H1 (cell line): Measurements from ENCODE around the gene SWT1. TPM values are rescaled to one million over a fixed set of nuclear protein-coding genes. Genes with fewer than 3 reads are reported as not detected.

Experiments
- CTCF ChIA-PET: fragments of 300-600 bp; sonication (Branson Sonifier 250); formaldehyde crosslinking; loops from one replicate; lab custom pipeline; 2021; ENCODE audit not compliant: partially characterized antibody; lab: Charles Lee
- POLR2A ChIA-PET: fragments of 300-600 bp; sonication (Branson Sonifier 250); formaldehyde crosslinking; loops from one replicate; lab custom pipeline; 2021; ENCODE audit warnings: inconsistent platforms; ENCODE audit not compliant: partially characterized antibody; lab: Charles Lee
- DNase-seq, 2 experiments: peaks; one replicate each; pipeline versions ENCODE4 v3.0.0 to v3.0.0-alpha.2; 2010 to 2022; ENCODE audit warnings: low spot score in 2 of 2, low read depth in 1 of 2, mixed read lengths in 1 of 2
- FAIRE-seq: peaks from 2 replicates; lab custom pipeline; 2011; peaks lifted over from hg19 to GRCh38; lab: Jason Lieb, UNC
- H2AFZ ChIP-seq: 2 replicates; pipeline ENCODE4 v1.8.1; 2012; ENCODE audit warnings: low read length, inconsistent platforms
- H2AK5ac ChIP-seq: 2 replicates; pipeline ENCODE4 v1.6.1; 2013; ENCODE audit warnings: low read depth, low read length
- H2BK120ac ChIP-seq: replicated peaks from 2 replicates; pipeline ENCODE3; 2013; ENCODE audit warnings: low read depth, low read length, inconsistent platforms
- H2BK12ac ChIP-seq: 2 replicates; pipeline ENCODE4 v1.6.1; 2013; ENCODE audit warnings: low read depth, low read length
- H2BK15ac ChIP-seq: 2 replicates; pipeline ENCODE4 v1.6.1; 2013; ENCODE audit warnings: low read length
- H2BK20ac ChIP-seq: 2 replicates; pipeline ENCODE4 v1.6.1; 2013; ENCODE audit warnings: low read length
- H2BK5ac ChIP-seq: 2 replicates; pipeline ENCODE4 v1.6.1; 2013; ENCODE audit warnings: low read depth, low read length
- H3K14ac ChIP-seq: 2 replicates; pipeline ENCODE4 v1.6.1; 2013; ENCODE audit warnings: inconsistent platforms; ENCODE audit not compliant: insufficient read length
- H3K18ac ChIP-seq: 2 replicates; pipeline ENCODE4 v1.6.1; 2013; ENCODE audit warnings: low read length; ENCODE audit errors: extremely low read depth
- H3K23ac ChIP-seq: 2 replicates; pipeline ENCODE4 v1.6.1; 2013; ENCODE audit warnings: inconsistent platforms; ENCODE audit not compliant: insufficient read length
- H3K23me2 ChIP-seq: 2 replicates; pipeline ENCODE4 v1.6.1; 2013; ENCODE audit warnings: low read depth, low read length
- H3K27ac ChIP-seq: 2 replicates; pipeline ENCODE4 v1.6.1; 2011; ENCODE audit warnings: low read depth, low read length, inconsistent platforms
- H3K27me3 ChIP-seq, 4 experiments: replicated peaks in 1 of 4; 1 replicate in 1 of 4; 2 replicates in 3 of 4; pipeline versions ENCODE4 v1.6.1 to v1.8.1; 2011 to 2013; ENCODE audit warnings: low read length in 3 of 4, mild to moderate bottlenecking in 3 of 4, inconsistent platforms in 2 of 4, mixed read lengths in 2 of 4, moderate library complexity in 1 of 4; ENCODE audit not compliant: control insufficient read depth in 3 of 4, insufficient read depth in 3 of 4; ENCODE audit errors: extremely low read depth in 1 of 4
- H3K36me3 ChIP-seq, 4 experiments: 2 replicates each; pipeline versions ENCODE4 v1.6.1 to v1.8.1; 2011 to 2013; ENCODE audit warnings: mild to moderate bottlenecking in 4 of 4, low read length in 3 of 4, moderate library complexity in 2 of 4, control low read depth in 1 of 4, inconsistent platforms in 1 of 4; ENCODE audit not compliant: insufficient read depth in 4 of 4, control insufficient read depth in 2 of 4
- H3K4ac ChIP-seq: replicated peaks from 2 replicates; pipeline ENCODE3; 2013; ENCODE audit warnings: low read length, low read depth, mixed read lengths, inconsistent platforms; ENCODE audit not compliant: insufficient read length
- H3K4me1 ChIP-seq, 4 experiments: replicated peaks in 1 of 4; 1 replicate in 1 of 4; 2 replicates in 3 of 4; pipeline versions ENCODE4 v1.6.1 to v1.8.1; 2011 to 2013; ENCODE audit warnings: low read length in 3 of 4, inconsistent platforms in 2 of 4, mixed read lengths in 1 of 4; ENCODE audit not compliant: insufficient read depth in 4 of 4, control insufficient read depth in 3 of 4
- H3K4me2 ChIP-seq, 2 experiments: 2 replicates each; pipeline versions ENCODE4 v1.6.1 to v1.8.1; 2011 to 2013; ENCODE audit warnings: low read depth in 2 of 2, low read length in 2 of 2, control low read depth in 1 of 2, inconsistent platforms in 1 of 2, mild to moderate bottlenecking in 1 of 2; ENCODE audit not compliant: insufficient read depth in 1 of 2
- H3K4me3 ChIP-seq, 4 experiments: fragments of 200-600, 300-600 bp in 1 of 4; sonication (generic), shearing (Covaris generic), sonication (Bioruptor Twin) in 1 of 4; 2 replicates each; pipeline versions ENCODE4 v1.5.1 to v1.8.1; 2011 to 2016; ENCODE audit warnings: low read length in 4 of 4, low read depth in 3 of 4, control low read depth in 2 of 4, inconsistent platforms in 2 of 4, mild to moderate bottlenecking in 2 of 4, mixed read lengths in 1 of 4, moderate library complexity in 1 of 4; ENCODE audit not compliant: insufficient read depth in 2 of 4; ENCODE audit errors: extremely low read depth in 1 of 4
- H3K56ac ChIP-seq: replicated peaks from 2 replicates; pipeline ENCODE3; 2013; ENCODE audit warnings: low read depth, mild to moderate bottlenecking, mixed read lengths, low read length, inconsistent platforms; ENCODE audit not compliant: insufficient read length
- H3K79me1 ChIP-seq: 2 replicates; pipeline ENCODE4 v1.6.1; 2013; ENCODE audit warnings: low read depth, low read length, control low read depth
- H3K79me2 ChIP-seq, 2 experiments: 2 replicates each; pipeline versions ENCODE4 v1.6.1 to v1.8.1; 2012 to 2013; ENCODE audit warnings: low read length in 2 of 2, mild to moderate bottlenecking in 2 of 2, inconsistent platforms in 1 of 2; ENCODE audit not compliant: insufficient read depth in 2 of 2, control insufficient read depth in 1 of 2
- H3K9ac ChIP-seq, 4 experiments: replicated peaks in 1 of 4; 1 replicate in 1 of 4; 2 replicates in 3 of 4; pipeline versions ENCODE4 v1.6.1 to v1.8.1; 2011 to 2013; ENCODE audit warnings: low read depth in 3 of 4, low read length in 3 of 4, control low read depth in 2 of 4, mild to moderate bottlenecking in 2 of 4, moderate library complexity in 2 of 4, inconsistent platforms in 1 of 4; ENCODE audit errors: extremely low read depth in 1 of 4
- H3K9me3 ChIP-seq, 2 experiments: 2 replicates each; pipeline versions ENCODE4 v1.6.1 to v1.8.1; 2012 to 2013; ENCODE audit warnings: mild to moderate bottlenecking in 2 of 2, moderate library complexity in 2 of 2, control low read depth in 1 of 2, inconsistent platforms in 1 of 2, low read depth in 1 of 2, low read length in 1 of 2, mixed read lengths in 1 of 2; ENCODE audit not compliant: insufficient read depth in 2 of 2
- H4K20me1 ChIP-seq, 2 experiments: replicated peaks in 1 of 2; 2 replicates each; pipeline versions ENCODE3 to v1.8.1; 2011 to 2013; ENCODE audit warnings: inconsistent platforms in 2 of 2, low read length in 2 of 2, mild to moderate bottlenecking in 1 of 2; ENCODE audit not compliant: insufficient read depth in 2 of 2, control insufficient read depth in 1 of 2
- H4K5ac ChIP-seq: 2 replicates; pipeline ENCODE4 v1.6.1; 2013; ENCODE audit warnings: low read length, low read depth, mixed read lengths, inconsistent platforms; ENCODE audit not compliant: insufficient read length
- H4K8ac ChIP-seq: 2 replicates; pipeline ENCODE4 v1.8.0; 2013; ENCODE audit warnings: mild to moderate bottlenecking, moderate library complexity, low read length, inconsistent platforms; ENCODE audit not compliant: insufficient read depth; ENCODE audit errors: extremely low read depth
- H4K91ac ChIP-seq: replicated peaks from 2 replicates; pipeline ENCODE3; 2013; ENCODE audit warnings: low read length, mixed read lengths, inconsistent platforms; ENCODE audit not compliant: insufficient read length
- ASH2L ChIP-seq: fragments of 200-600, 300-600 bp; sonication (generic); IDR thresholded peaks from one replicate; pipeline ENCODE4 v1.7.1; 2017; ENCODE audit warnings: low read length
- CBX5 ChIP-seq: fragments of 300-800, 300-1000 bp; sonication (generic); IDR thresholded peaks from 2 replicates; pipeline ENCODE4 v1.7.1; 2016; ENCODE audit warnings: antibody characterized with exemption, low read length, low read depth
- CEBPB ChIP-seq: IDR thresholded peaks from 2 replicates; pipeline ENCODE4 v1.6.1; 2012; ENCODE audit warnings: low read depth, low read length
- CHD2 ChIP-seq: IDR thresholded peaks from 2 replicates; pipeline ENCODE4 v1.6.1; 2012; ENCODE audit warnings: low read length, improper control_type of control experiment
- GTF2F1 ChIP-seq: IDR thresholded peaks from 2 replicates; pipeline ENCODE4 v1.6.1; 2012; ENCODE audit warnings: low read depth, low read length, improper control_type of control experiment, borderline replicate concordance
- HDAC2 ChIP-seq, 2 experiments: fragments of 300-600 bp in 1 of 2; sonication (generic) in 1 of 2; IDR thresholded peaks; 2 replicates each; pipeline ENCODE4 v1.6.1; 2011 to 2012; ENCODE audit warnings: low read depth in 2 of 2, low read length in 2 of 2, mild to moderate bottlenecking in 2 of 2, moderate library complexity in 2 of 2, borderline replicate concordance in 1 of 2, inconsistent platforms in 1 of 2
- KDM5A ChIP-seq: fragments of 200-600 bp; IDR thresholded peaks from 2 replicates; pipeline ENCODE4 v1.7.1; 2012; ENCODE audit warnings: mild to moderate bottlenecking, low read length, inconsistent platforms, mixed read lengths
- PHF8 ChIP-seq: fragments of 200-600 bp; sonication (generic); conservative IDR thresholded peaks from 2 replicates; pipeline ENCODE4 v1.7.1; 2012; ENCODE audit warnings: low read depth, mild to moderate bottlenecking, inconsistent platforms, low read length, moderate library complexity
- POU5F1 ChIP-seq: IDR thresholded peaks from 2 replicates; pipeline ENCODE4 v1.6.1; 2011; ENCODE audit warnings: low read depth, mild to moderate bottlenecking, low read length, moderate library complexity
- SAP30 ChIP-seq: fragments of 300-600 bp; sonication (generic); IDR thresholded peaks from 2 replicates; pipeline ENCODE4 v1.7.1; 2012; ENCODE audit warnings: low read length, moderate library complexity, mild to moderate bottlenecking, inconsistent platforms; ENCODE audit not compliant: insufficient read depth, insufficient replicate concordance
- SP2 ChIP-seq: IDR thresholded peaks from 2 replicates; pipeline ENCODE4 v1.6.1; 2012; ENCODE audit warnings: mild to moderate bottlenecking, low read length, inconsistent platforms
- polyA plus RNA-seq, 7 experiments: library from polyadenylated mRNA; depleted of rRNA in 3 of 7; stranded (reverse) in 5 of 7; unstranded in 2 of 7; fragments of >200 nt in 5 of 7; fragments of 200-250 nt in 2 of 7; gene quantifications; 1 replicate in 5 of 7; 2 replicates in 1 of 7; 4 replicates in 1 of 7; pipeline versions ENCODE4 v1.2.1 to v1.2.3, GENCODE V29; 2011 to 2013; ENCODE audit warnings: missing spikeins in 2 of 7, mixed read lengths in 2 of 7
- total RNA-seq: library from RNA; stranded (reverse); fragmentation: NEBNext Ultra II Directional; extraction: Animal tissue kit (Norgen Biotek cat#: 25700); gene quantifications from 2 replicates; pipeline ENCODE4 v1.2.1, GENCODE V29; 2021
- TF ChIP-seq, protein P1 (sequence below), 3 experiments: IDR thresholded peaks; 1 replicate in 2 of 3; 2 replicates in 1 of 3; pipeline versions ENCODE4 v1.5.1 to v1.6.1; 2011; ENCODE audit warnings: low read length in 3 of 3, mild to moderate bottlenecking in 3 of 3, inconsistent platforms in 2 of 3, low read depth in 1 of 3, moderate library complexity in 1 of 3; ENCODE audit not compliant: insufficient read depth in 1 of 3; ENCODE audit errors: control extremely low read depth in 1 of 3

The SWT1 gene
- total and polyA plus RNA-seq, 2 of the 8 experiments (the other 6 are each of a cell fraction or from before 2014, with no cell fraction given), result 1.4 to 6.2 TPM

- H3K9me3 ChIP-seq, result no peaks in the 10 kb centered on the region
- H3K79me2 ChIP-seq, result no peaks in the 10 kb centered on the region
- no peaks in the 10 kb centered on the region for H3K36me3 ChIP-seq
- H4K20me1 ChIP-seq, result no peaks in the 10 kb centered on the region
- no peak overlapping the region for H3K14ac ChIP-seq
- no peak for FAIRE-seq
- POLR2A ChIA-PET, result no interaction called here
- H3K4me2 ChIP-seq, result no peak overlapping the region
- no peak overlapping the region for H2BK12ac ChIP-seq
- no peak overlapping the region for H2BK5ac ChIP-seq
- no peaks in the 10 kb centered on the region for H3K27me3 ChIP-seq
- no peak overlapping the region for H2BK15ac ChIP-seq
- CTCF ChIA-PET, result interaction anchor here (1.1 kb wide), 1 partner anchor 254 kb away, joined by 4 read pairs; no protein-coding TSS in a partner anchor
- no peak overlapping the region for H2BK20ac ChIP-seq
- no peak overlapping the region for H2AFZ ChIP-seq
- no peaks in the 10 kb centered on the region for H3K23me2 ChIP-seq
- no peak overlapping the region for H3K4me3 ChIP-seq
- H3K79me1 ChIP-seq, result no peaks in the 10 kb centered on the region
- DNase-seq, result no peak
- no peak overlapping the region for H2BK120ac ChIP-seq
- H3K9ac ChIP-seq, result no peak overlapping the region
- H4K5ac ChIP-seq, result no peak overlapping the region
- H4K91ac ChIP-seq, result no peak overlapping the region
- no peak overlapping the region for H2AK5ac ChIP-seq
- H3K56ac ChIP-seq, result no peak overlapping the region
- H3K27ac ChIP-seq, result no peak overlapping the region
- H3K4ac ChIP-seq, result no peak overlapping the region
- H3K18ac ChIP-seq, result no peak overlapping the region
- H4K8ac ChIP-seq, result no peak overlapping the region
- H3K23ac ChIP-seq, result no peak overlapping the region
- peaks cover 0 to 2% (median 0%) of the 10 kb centered on the region in 4 experiments; a peak in 1 of 7 replicates for H3K4me1 ChIP-seq
- TF ChIP-seq ASH2L (no peak), CEBPB (no peak), SAP30 (no peak), HDAC2 (IDR thresholded peaks at IDR 0.05; ENCODE audit: borderline replicate concordance in 1 of 2, low read depth in 2 of 2, low read length in 2 of 2) (no peak), KDM5A (no peak), PHF8 (no peak), CHD2 (no peak), POU5F1 (no peak), CBX5 (no peak), SP2 (no peak), GTF2F1 (no peak)
- TF ChIP-seq, protein P1, sequence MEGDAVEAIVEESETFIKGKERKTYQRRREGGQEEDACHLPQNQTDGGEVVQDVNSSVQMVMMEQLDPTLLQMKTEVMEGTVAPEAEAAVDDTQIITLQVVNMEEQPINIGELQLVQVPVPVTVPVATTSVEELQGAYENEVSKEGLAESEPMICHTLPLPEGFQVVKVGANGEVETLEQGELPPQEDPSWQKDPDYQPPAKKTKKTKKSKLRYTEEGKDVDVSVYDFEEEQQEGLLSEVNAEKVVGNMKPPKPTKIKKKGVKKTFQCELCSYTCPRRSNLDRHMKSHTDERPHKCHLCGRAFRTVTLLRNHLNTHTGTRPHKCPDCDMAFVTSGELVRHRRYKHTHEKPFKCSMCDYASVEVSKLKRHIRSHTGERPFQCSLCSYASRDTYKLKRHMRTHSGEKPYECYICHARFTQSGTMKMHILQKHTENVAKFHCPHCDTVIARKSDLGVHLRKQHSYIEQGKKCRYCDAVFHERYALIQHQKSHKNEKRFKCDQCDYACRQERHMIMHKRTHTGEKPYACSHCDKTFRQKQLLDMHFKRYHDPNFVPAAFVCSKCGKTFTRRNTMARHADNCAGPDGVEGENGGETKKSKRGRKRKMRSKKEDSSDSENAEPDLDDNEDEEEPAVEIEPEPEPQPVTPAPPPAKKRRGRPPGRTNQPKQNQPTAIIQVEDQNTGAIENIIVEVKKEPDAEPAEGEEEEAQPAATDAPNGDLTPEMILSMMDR (IDR thresholded peaks at IDR 0.05; ENCODE audit: control extremely low read depth in 1 of 3, insufficient read depth in 1 of 3, low read depth in 1 of 3, low read length in 3 of 3), result no peak
Measured at GRCh38 chr1:185341196-185341781, 184.3 kb downstream of the SWT1 start.
